Measurements from ENCODE around the gene NIBAN1. TPM values are rescaled to one million over a fixed set of nuclear protein-coding genes. Genes with fewer than 3 reads are reported as not detected.

The NIBAN1 gene
- total RNA-seq, 1 donor from 2014 or later: 72.8 TPM

- Histone ChIP-seq H3K4me3 (ENCODE audit: low read depth, low read length) (no peak overlapping the region), H3K36me3 (ENCODE audit: control insufficient read depth, insufficient read depth, low read length) (no peaks in the 10 kb centered on the region), H3K27me3 (ENCODE audit: control insufficient read depth, insufficient read depth, low read length) (no peaks in the 10 kb centered on the region)
- DNase-seq (ENCODE audit: low read depth): no peak
- TF ChIP-seq, protein P1, sequence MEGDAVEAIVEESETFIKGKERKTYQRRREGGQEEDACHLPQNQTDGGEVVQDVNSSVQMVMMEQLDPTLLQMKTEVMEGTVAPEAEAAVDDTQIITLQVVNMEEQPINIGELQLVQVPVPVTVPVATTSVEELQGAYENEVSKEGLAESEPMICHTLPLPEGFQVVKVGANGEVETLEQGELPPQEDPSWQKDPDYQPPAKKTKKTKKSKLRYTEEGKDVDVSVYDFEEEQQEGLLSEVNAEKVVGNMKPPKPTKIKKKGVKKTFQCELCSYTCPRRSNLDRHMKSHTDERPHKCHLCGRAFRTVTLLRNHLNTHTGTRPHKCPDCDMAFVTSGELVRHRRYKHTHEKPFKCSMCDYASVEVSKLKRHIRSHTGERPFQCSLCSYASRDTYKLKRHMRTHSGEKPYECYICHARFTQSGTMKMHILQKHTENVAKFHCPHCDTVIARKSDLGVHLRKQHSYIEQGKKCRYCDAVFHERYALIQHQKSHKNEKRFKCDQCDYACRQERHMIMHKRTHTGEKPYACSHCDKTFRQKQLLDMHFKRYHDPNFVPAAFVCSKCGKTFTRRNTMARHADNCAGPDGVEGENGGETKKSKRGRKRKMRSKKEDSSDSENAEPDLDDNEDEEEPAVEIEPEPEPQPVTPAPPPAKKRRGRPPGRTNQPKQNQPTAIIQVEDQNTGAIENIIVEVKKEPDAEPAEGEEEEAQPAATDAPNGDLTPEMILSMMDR (IDR thresholded peaks at IDR 0.05; ENCODE audit: insufficient read depth, low read length, poor library complexity, severe bottlenecking): no peak
These were observed 28.5 kb downstream of the NIBAN1 start for GRCh38 chr1:184945678-184946412.

- Histone ChIP-seq H3K27me3 (ENCODE audit: control insufficient read depth, insufficient read depth, low read length) (no peaks in the 10 kb centered on the region), H3K36me3 (ENCODE audit: control insufficient read depth, insufficient read depth, low read length) (no peaks in the 10 kb centered on the region), H3K4me3 (ENCODE audit: low read depth, low read length) (no peak overlapping the region)
- TF ChIP-seq, protein P1 (IDR thresholded peaks at IDR 0.05; ENCODE audit: insufficient read depth, low read length, poor library complexity, severe bottlenecking): no peak
- DNase-seq (ENCODE audit: low read depth): no peak
These were observed 29.3 kb downstream of the NIBAN1 start for GRCh38 chr1:184945029-184945428.

GRCh38 chr1:184943998-184944397, 30.3 kb downstream of the NIBAN1 start:
- TF ChIP-seq, protein P1 (IDR thresholded peaks at IDR 0.05; ENCODE audit: insufficient read depth, low read length, poor library complexity, severe bottlenecking): no peak
- Histone ChIP-seq H3K4me3 (ENCODE audit: low read depth, low read length) (no peak overlapping the region), H3K27me3 (ENCODE audit: control insufficient read depth, insufficient read depth, low read length) (no peaks in the 10 kb centered on the region), H3K36me3 (ENCODE audit: control insufficient read depth, insufficient read depth, low read length) (no peaks in the 10 kb centered on the region)
- no peak for DNase-seq (ENCODE audit: low read depth)

- no peaks in the 10 kb centered on the region for H3K27me3 ChIP-seq (ENCODE audit: control insufficient read depth, insufficient read depth, low read length)
- TF ChIP-seq, protein P1 (IDR thresholded peaks at IDR 0.05; ENCODE audit: insufficient read depth, low read length, poor library complexity, severe bottlenecking): no peak
- DNase-seq (ENCODE audit: low read depth): no peak
- H3K36me3 ChIP-seq (ENCODE audit: control insufficient read depth, insufficient read depth, low read length): no peaks in the 10 kb centered on the region
- no peak overlapping the region for H3K4me3 ChIP-seq (ENCODE audit: low read depth, low read length)
These were observed 32.6 kb downstream of the NIBAN1 start for GRCh38 chr1:184941735-184942134.

DNA sequence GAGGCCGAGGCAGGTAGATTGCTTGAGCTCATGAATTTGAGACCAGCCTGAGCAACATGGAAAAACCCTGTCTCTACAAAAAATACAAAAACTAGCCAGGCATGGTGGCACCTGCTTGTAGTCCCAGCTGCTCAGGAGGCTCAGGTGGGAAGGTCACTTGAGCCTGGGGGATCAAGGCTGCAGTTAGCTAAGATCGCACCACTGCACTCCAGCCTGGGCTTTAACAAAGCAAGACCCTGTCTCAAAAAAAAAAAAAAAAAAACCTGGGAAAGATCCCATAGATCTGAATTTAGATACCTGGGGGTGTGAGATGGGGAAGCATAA, 32.9 kb downstream of the NIBAN1 start:
- H3K27me3 ChIP-seq (ENCODE audit: control insufficient read depth, insufficient read depth, low read length): no peaks in the 10 kb centered on the region

More for the DNA sequence above, 32.9 kb downstream of the NIBAN1 start:
- Histone ChIP-seq H3K36me3 (ENCODE audit: control insufficient read depth, insufficient read depth, low read length) (no peaks in the 10 kb centered on the region), H3K4me3 (ENCODE audit: low read depth, low read length) (no peak overlapping the region)
- TF ChIP-seq, protein P1 (IDR thresholded peaks at IDR 0.05; ENCODE audit: insufficient read depth, low read length, poor library complexity, severe bottlenecking): no peak
- DNase-seq (ENCODE audit: low read depth): no peak
